ENCODE data around the gene UIMC1. TPM values are rescaled to one million over a fixed set of nuclear protein-coding genes. Genes with fewer than 3 reads are reported as not detected.
"Not testable (repeated sequence)": the region's sequence is repeated elsewhere in the genome, so short reads cannot be mapped to it uniquely, and the experiment has no call there.

The UIMC1 gene
- total RNA-seq, 6 experiments from 2014 or later: 8.4 to 15.6 (median 13.0) TPM

- Histone ChIP-seq H3K4me1 (no peaks in the 10 kb centered on the region), H3K9me3 (no peaks in the 10 kb centered on the region), H3K36me3 (no peaks in the 10 kb centered on the region), H3K4me3 (no peak overlapping the region), H3K27ac (no peak overlapping the region), H3K27me3 (no peaks in the 10 kb centered on the region)
- intact Hi-C loops (cut with DNase I): no loop called here
- ATAC-seq (no peak), DNase-seq (no peak)
- TF ChIP-seq CTCF (IDR thresholded peaks at IDR 0.05): no peak
- WGBS (ENCODE audit: insufficient coverage, low coverage, low lambda C conversion rate, missing lambda C conversion rate): 50% methylated on average over 1 of the region's 16 CpGs
Measured at GRCh38 chr5:176873541-176874172, 132.9 kb downstream of the UIMC1 start.

GRCh38 chr5:176873011-176873410, 133.6 kb downstream of the UIMC1 start:
- H3K4me3 ChIP-seq; intact Hi-C loops (cut with DNase I); ATAC-seq; H3K36me3 ChIP-seq; H3K9me3 ChIP-seq; H3K27ac ChIP-seq; H3K27me3 ChIP-seq; DNase-seq; H3K4me1 ChIP-seq: not testable (repeated sequence)
- 49% methylated on average over 2 of the region's 2 CpGs for WGBS (ENCODE audit: insufficient coverage, low coverage, low lambda C conversion rate, missing lambda C conversion rate)

- not testable (repeated sequence) for H3K4me3 ChIP-seq
Measured at GRCh38 chr5:176872586-176872985, 134.0 kb downstream of the UIMC1 start.

GRCh38 chr5:176870644-176871043, 135.9 kb downstream of the UIMC1 start:
- H3K9me3 ChIP-seq; H3K27ac ChIP-seq; H3K27me3 ChIP-seq; intact Hi-C loops (cut with DNase I); DNase-seq; H3K36me3 ChIP-seq; H3K4me1 ChIP-seq; ATAC-seq; H3K4me3 ChIP-seq: not testable (repeated sequence)
- 52% methylated on average over 5 of the region's 10 CpGs for WGBS (ENCODE audit: insufficient coverage, low coverage, low lambda C conversion rate, missing lambda C conversion rate)

More at GRCh38 chr5:176872586-176872985, 134.0 kb downstream of the UIMC1 start:
- DNase-seq; H3K9me3 ChIP-seq; H3K4me1 ChIP-seq; ATAC-seq; H3K27ac ChIP-seq; intact Hi-C loops (cut with DNase I); H3K36me3 ChIP-seq; H3K27me3 ChIP-seq: not testable (repeated sequence)
- WGBS (ENCODE audit: insufficient coverage, low coverage, low lambda C conversion rate, missing lambda C conversion rate): 35% methylated on average over 2 of the region's 2 CpGs

- Histone ChIP-seq H3K27me3 (no peaks in the 10 kb centered on the region), H3K36me3 (no peaks in the 10 kb centered on the region), H3K27ac (no peak overlapping the region), H3K4me1 (no peaks in the 10 kb centered on the region), H3K4me3 (no peak overlapping the region), H3K9me3 (no peaks in the 10 kb centered on the region)
- no CpG with 5 or more reads among the region's 17 CpGs for WGBS (ENCODE audit: insufficient coverage, low coverage, low lambda C conversion rate, missing lambda C conversion rate)
- TF ChIP-seq POLR2A (IDR thresholded peaks at IDR 0.05) (no peak), CTCF (IDR thresholded peaks at IDR 0.05) (peak; percentile 7 to 56 (median 32))
- peak in 2 of 3 donors; percentile 63 to 87 for DNase-seq
- peak; percentile 71 to 89 (median 80) for ATAC-seq
- intact Hi-C loops (cut with DNase I): no loop called here
Measured at GRCh38 chr5:176870110-176870591, 136.4 kb downstream of the UIMC1 start.

GRCh38 chr5:176869501-176870109, 137.0 kb downstream of the UIMC1 start:
- DNase-seq: no peak
- 50% methylated on average over 1 of the region's 38 CpGs for WGBS (ENCODE audit: insufficient coverage, low coverage, low lambda C conversion rate, missing lambda C conversion rate)

More at GRCh38 chr5:176869501-176870109, 137.0 kb downstream of the UIMC1 start:
- H3K36me3 ChIP-seq: no peaks in the 10 kb centered on the region
- H3K9me3 ChIP-seq: no peaks in the 10 kb centered on the region
- no peak for TF ChIP-seq CTCF (IDR thresholded peaks at IDR 0.05)
- no peak for TF ChIP-seq POLR2A (IDR thresholded peaks at IDR 0.05)
- intact Hi-C loops (cut with DNase I): no loop called here
- no peak overlapping the region for H3K4me3 ChIP-seq
- peak in 1 of 4 donors; percentile 27 for ATAC-seq
- H3K4me1 ChIP-seq: no peaks in the 10 kb centered on the region
- H3K27me3 ChIP-seq: no peaks in the 10 kb centered on the region
- H3K27ac ChIP-seq: no peak overlapping the region

Data from right lobe of liver (tissue), 6 donors.